G401 (cell line): ENCODE measurements around the gene PTPRD. TPM values are rescaled to one million over a fixed set of nuclear protein-coding genes. Genes with fewer than 3 reads are reported as not detected.
A peak's percentile ranks its signal among the peaks of the same experiment; 100 is the strongest.

Source experiments
- DNase-seq: peaks from one replicate; pipeline ENCODE4 v3.0.0-alpha.2; 2015; ENCODE audit warnings: low spot score
- in situ Hi-C: cut with HindIII; loops from 2 replicates; pipeline ENCODE4 v1.10.0; 2016; ENCODE audit warnings: low sequenced_read_pairs, mixed read lengths
- total RNA-seq: library from RNA; depleted of rRNA; stranded (reverse); fragments of >200 nt; shearing (Covaris generic); gene quantifications from 2 replicates; pipeline ENCODE4 v1.2.3, GENCODE V29; 2014

The PTPRD gene
- total RNA-seq, 1 experiment from 2014 or later, result 13.0 TPM

DNA sequence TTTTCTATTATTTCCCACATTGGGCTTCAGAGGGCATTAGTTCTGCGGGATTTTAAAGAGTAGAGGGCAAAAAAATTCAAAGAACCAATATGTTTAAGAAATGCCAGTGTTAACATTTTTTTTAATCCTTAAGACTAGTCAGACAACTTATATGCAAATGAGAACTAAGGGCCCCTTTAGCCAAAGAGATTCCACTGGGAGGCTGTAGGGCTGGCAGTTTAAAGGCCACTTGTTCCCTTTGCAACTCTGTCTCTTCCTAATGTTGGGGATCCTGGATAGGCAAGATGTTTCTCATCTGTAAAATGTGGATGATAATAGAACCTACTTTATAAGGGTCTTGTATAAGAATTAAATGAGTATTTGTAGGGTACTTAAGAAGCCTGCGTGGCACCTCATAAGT lies 1395.9 kb downstream of the PTPRD start:
- in situ Hi-C loops, result no loop called here
- no peak for DNase-seq

DNA sequence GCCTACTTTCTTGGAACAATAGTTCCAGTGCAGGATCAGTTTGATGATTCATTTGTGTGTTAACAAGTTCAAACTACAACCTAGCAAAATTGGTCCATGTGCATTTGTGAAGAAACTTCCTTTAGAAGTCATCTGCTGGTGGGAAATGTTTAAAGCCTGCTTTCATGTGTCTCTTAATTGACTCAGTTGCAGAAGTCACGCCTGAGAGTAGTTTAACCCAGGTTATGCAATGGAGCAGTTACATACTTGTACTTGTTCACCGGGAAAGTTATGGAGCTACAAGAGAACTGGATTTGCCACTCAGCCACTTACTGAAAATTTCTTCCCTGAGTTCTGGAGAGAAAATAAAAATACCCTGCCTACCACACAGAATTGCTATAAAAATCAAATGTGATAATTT lies 1397.8 kb downstream of the PTPRD start:
- in situ Hi-C loops, result no loop called here
- DNase-seq, result no peak

DNA sequence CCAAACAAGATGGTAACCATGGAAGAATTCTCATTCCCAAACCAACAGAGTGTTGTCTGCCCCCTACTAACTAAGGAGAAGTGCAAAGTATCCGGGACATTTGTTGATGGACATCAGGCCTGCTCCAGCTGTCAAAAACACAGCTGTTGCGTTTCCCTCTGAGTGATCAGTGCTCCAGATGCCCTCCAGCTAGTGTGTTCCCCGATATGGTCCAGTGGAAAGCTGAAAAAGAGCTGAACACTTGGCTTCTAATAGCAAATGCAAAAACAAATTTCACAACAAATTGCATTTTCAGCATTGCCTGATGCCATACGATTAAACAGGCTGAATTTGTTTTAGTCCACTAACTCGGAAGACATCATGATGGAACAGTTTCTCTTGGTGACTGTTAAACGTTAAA lies 1398.7 kb downstream of the PTPRD start:
- in situ Hi-C loops, result no loop called here

DNA sequence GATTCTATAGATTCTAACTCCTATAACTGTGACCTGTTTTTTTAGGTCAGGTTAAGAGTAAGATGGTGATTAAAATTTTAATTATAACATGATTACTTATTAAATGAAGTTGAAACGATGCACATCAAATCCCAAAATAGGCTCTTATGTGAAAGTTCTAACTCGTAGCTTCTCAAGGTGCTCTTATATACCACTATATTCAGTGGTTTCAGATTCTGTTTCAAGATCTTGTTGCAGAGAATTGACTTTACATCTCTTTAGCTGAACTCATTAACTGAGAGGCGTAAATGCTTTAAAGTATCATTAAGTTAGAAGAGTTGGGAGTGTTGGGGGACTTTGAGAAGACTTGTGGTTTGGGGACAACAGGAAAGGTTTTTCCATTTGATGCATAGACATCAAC lies 1399.8 kb downstream of the PTPRD start:
- in situ Hi-C loops, result no loop called here
- no peak for DNase-seq

More for the DNA sequence above, 1398.7 kb downstream of the PTPRD start:
- no peak for DNase-seq

DNA sequence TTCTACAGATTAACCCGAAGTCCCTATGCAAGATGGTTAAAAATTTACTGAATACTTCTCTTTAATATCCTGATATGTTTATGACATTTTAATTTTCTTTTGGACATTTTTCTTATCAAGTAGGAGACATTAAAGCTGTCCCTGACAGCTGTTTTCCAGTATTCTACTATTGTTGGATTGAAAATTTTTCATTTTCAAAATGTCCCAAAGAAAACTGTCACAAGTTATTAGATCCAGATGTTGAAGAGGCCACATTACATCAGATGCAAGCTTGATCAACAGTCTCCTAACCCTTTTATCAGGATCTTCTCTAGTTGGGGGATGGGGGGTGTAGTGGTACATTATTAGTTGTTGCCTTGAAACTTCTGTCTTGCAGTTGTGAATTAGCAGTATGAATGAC lies 1410.5 kb downstream of the PTPRD start:
- in situ Hi-C loops, result no loop called here
- DNase-seq, result no peak

DNA sequence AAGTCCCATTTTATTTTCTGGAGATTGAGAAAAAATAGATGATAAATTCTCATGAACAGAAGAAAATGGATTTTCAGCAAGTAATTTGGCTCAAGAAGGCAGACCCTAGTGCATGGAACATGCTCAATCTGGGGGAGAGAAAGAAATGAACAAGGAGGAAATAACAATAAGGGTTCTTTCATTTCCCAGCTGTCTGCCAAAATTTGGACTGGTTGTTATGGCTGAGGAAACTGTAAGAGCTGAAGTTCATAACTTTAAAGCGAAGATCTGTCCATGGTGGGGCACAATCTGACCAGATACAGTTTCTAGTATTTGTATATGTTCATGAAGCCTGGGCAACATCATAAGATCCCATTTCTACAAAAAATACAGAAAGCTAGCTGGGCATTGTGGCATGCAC lies 1426.7 kb downstream of the PTPRD start:
- in situ Hi-C loops, result no loop called here
- no peak for DNase-seq

DNA sequence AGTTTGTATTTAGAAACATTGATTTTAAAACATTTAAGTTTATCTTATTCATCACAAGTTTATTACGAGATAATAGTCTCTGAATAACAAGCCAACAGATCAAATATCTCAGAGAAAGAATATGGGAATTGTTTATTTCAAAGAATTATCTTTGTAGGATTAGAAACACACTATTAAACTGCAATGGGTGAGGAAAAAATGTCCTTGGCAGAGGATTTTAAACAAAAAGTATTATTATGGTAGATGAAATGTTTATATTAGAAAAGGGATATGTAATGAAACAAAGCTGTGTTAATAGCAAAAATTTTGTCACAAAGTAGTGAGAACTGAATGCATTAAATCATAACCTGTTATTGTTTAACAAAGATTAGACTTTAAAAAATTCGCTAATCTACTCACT lies 1430.4 kb downstream of the PTPRD start:
- in situ Hi-C loops, result no loop called here
- no peak for DNase-seq

DNA sequence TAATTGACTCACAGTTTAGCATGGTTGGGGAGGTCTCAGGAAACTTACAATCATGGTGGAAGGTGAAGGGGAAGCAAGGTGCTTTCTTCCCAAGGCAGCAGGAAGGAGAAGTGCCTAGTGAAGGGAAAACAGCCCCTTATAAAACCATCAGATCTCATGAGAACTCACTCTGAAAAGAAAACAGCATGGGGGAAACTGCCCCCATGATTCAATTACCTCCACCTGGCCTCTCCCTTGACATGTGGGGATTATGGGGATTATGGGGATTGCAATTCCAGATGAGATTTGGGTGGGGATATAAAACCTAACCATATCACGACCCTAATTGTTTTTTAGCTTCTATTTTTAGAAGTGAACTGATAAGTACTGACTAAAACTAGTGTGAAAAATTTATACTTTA lies 1435.7 kb downstream of the PTPRD start:
- DNase-seq, result no peak
- in situ Hi-C loops, result no loop called here

DNA sequence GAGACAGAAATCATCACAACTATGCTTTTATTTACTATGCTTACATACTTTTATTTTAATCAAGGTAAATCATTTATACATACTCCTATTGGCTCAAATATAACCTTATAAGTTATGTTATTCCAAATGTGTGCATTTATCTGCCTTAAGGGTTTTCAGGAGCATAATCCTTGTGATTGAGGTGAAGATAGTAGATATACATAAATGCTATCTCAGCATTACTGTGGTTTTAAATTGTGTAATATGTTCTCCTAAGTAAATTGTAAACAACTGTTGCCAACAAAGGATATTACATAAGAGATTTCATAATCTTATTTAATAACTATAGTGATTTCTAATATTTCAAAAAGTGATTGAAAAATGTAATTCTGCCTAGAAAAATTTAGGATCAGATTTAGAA lies 1438.4 kb downstream of the PTPRD start:
- DNase-seq, result no peak
- in situ Hi-C loops, result no loop called here

DNA sequence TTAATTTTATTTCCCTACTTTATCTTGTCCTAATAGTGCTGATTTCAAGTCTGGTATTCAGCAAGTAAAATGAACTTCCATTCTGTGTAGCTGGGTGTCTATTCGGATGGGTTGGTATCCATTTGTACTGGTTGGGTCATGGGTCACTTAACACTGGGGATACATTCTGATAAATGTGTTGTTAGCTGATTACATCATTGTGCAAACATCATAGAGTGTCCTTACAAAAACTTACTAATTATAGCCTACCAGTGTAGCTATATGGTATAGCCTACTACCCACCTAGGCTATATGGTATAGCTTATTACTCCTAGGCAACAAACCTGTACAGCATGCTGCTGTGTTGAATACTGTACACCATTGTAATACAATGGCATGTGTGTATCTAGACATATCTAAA lies 1439.5 kb downstream of the PTPRD start:
- in situ Hi-C loops, result no loop called here

DNA sequence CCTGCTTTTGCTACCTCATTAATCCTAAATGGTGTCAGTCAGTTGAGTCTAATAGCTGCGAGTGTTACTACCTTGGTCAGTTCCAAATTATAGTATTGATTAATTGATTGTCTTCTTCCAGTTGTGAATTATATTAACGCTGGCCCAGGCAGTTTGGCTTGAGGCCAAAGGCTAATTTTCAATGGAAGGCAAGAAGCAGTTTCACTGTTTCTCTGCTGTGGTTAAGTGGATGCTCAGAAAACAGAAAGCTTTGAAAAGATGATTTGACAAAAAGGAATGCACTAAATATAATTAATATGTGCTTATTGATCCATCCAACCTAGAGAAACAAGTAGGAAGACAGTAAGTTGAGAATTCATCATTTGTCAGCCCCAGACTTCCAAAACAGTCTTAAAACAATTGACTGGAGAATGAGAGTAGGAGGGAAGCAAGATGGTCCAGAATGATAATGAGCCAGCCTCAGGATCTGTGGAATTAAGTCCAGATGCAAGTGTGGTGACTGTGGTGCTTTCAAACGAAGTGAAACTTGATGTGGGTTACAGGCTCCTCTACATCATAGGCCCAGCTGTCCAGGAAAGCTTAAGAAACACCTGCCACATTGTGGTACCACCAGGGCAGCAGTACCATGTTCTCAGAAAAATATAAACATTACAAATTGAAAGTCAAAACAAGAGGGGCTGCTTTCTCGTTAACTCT lies 1442.2 kb downstream of the PTPRD start:
- no peak for DNase-seq
- in situ Hi-C loops, result no loop called here

More for the DNA sequence above, 1439.5 kb downstream of the PTPRD start:
- no peak for DNase-seq

DNA sequence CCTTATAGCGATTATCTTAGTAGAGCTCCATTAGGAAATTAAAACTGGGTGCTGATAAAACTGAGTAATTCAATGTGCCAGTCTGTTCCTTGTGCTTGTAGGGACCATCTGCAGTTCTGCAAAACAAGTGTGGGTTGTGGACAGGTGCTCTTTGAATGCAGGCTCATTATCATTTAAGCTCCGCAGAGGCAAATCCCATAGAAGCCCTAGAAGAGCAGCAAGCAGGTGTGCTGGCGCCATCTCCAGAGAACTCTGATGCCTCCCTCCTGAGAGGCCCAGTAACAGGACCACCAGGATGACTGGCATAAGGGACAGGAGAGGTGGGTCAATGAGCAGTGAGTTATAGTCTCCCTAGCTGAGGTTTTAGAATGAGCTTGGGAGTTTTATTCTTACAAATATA lies 1470.8 kb downstream of the PTPRD start:
- in situ Hi-C loops, result no loop called here
- DNase-seq, result no peak

DNA sequence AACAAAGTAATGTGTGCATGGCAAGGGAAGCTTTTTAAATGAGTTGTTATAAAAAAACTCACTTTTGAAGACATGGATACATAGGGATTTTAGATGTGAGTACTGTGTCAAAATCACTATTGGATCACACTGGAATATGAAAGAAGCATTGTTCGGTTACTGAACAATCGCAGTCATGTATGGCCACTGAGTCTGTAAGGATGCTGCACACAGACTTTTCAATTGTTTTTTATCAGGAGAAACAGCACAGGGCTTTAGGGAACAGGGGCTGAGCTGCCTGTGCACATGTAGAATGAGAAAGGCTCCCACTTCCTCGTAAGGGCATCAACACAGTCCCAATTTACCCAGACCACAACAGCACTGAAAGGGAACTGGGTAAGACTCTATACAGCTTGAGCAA lies 1479.3 kb downstream of the PTPRD start:
- in situ Hi-C loops, result no loop called here

DNA sequence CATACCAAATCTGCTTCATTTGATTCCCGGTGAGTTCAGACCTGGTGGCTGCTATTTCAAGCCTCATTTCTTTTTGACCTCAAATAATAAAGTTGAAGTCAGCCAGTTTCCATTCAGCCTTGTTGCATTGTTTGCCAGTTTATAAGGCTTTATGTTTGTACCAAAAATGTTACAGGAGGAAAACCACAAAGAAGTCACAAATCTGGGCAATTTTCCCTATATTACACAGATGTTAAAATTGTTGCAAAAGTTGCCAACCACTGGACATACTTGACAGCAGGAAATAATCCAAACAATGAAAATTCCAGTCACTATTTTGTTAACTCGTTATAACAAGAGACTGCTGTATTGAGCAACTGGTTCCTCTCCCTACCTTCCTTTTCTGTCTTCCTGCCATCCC lies 1488.2 kb downstream of the PTPRD start:
- no peak for DNase-seq
- in situ Hi-C loops, result no loop called here

More for the DNA sequence above, 1479.3 kb downstream of the PTPRD start:
- no peak for DNase-seq

DNA sequence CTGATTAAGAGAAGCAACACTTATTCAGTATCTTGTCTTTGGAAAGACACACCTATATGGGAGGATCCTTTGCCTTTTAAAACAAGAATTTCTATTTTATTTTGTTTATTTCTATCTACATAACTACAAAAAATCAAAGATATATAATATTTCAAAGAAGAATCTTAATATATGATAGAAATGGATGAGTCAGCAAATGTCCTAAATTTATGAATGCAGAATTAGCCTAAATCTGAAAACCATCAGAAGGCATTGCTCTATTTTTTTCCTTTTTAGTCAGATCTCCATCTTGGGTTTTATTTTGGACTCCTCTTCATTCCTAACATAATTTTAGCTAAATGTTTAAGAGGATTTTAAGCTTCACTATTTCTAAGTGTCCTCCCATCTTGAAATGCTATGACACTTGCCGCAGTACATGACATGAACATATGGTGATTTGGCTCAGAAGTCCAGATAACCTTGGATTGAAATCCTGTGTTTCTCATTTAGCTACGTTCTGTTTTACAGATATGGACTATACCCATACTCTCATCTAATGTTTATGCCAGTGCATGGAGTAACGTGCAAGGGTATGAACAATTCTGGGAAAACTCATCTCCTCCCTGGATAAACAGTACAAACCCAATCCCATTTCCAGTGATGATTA lies 1490.4 kb downstream of the PTPRD start:
- DNase-seq, result peak; percentile 66
- in situ Hi-C loops, result no loop called here

DNA sequence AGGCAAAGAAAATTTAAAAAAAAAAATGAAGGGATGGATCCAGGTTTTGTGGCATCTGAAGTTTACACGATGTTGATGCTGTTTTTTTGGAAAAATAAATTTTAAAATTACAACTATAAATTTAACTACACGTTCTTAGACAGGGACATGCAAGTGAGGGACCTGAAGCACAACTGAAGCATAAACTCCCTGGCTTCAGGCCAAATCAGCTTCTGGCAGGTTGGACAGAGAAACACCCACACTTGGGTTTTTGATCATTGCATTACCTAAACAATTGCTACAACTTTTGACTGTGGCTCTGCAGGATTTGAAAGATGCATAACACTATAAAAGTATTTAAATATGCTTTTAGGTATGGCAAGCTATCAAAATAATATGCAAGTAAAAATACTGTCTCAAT lies 1494.9 kb downstream of the PTPRD start:
- no peak for DNase-seq

DNA sequence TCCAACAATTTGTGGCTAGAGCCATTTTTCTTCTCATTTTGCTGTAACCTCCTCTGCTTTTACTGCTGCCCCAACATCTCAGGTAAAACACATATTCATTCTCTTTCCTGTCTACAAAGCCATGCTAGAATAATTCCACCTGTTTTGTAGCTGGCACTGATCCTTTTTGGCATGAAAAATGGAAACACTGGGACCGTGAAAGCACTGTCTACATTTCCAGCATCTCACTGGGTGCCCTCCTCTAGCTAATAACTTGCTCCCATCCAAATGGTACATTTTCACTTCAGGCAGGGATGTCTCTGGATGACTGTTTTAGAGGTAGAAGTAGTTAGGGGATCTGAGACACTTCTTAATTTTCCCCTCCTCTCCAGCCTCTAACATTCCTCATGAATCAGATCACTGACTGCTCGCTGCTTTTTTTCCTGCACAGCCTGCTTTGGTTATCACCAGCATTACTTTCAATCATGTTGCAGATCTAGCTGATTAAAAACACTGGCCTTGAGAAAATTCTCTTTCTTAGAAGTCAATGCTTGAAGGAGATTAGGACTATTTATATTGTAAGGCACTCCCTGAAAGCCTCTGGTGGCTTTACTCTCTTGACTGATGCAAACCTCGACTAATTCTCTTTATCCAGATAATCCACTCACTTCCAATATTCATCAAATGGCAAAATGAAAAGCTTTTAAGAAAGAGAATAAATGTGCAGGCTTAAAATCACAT lies 1500.6 kb downstream of the PTPRD start:
- in situ Hi-C loops, result no loop called here

More for the DNA sequence above, 1494.9 kb downstream of the PTPRD start:
- in situ Hi-C loops, result no loop called here

DNA sequence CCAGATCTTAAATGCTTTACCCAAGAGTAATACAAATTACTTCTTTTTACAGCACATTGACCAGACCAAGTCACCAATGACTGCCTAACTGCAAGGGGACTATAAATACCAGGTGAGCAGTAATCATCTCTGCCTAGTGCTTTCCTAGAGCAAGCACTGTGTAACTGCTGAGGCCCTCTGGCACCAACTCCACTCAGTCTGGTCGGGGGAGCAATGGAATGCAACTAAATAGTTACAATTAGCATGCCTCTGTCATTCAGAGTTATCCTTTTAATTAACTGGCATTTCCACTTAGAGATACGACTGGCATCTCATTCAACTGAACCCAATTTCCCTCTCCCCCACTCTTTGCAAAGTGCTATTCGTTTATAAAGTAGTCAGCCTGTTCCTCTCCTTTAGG lies 1504.2 kb downstream of the PTPRD start:
- in situ Hi-C loops, result no loop called here
- no peak for DNase-seq

More for the DNA sequence above, 1500.6 kb downstream of the PTPRD start:
- DNase-seq, result peak; percentile 96

DNA sequence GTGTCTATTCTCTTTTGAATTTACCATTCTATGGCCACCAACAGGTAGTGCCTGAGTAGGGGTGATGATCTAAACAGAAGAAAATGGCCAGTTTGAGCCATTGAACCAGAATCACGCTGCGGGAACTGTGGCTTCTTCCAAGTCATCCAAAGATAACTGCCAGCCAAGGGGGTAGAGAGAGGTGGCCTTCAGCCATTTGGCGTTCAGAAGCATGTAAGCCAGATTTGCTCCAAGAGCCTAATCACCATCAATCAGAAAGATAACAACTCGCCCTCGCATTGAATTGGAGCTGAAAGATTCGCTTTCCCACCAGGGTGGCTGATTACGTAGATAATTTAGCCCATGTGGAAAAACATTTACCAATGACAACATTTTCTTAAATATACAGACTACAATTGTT lies 1510.5 kb downstream of the PTPRD start:
- DNase-seq, result peak; percentile 93
- in situ Hi-C loops, result no loop called here

DNA sequence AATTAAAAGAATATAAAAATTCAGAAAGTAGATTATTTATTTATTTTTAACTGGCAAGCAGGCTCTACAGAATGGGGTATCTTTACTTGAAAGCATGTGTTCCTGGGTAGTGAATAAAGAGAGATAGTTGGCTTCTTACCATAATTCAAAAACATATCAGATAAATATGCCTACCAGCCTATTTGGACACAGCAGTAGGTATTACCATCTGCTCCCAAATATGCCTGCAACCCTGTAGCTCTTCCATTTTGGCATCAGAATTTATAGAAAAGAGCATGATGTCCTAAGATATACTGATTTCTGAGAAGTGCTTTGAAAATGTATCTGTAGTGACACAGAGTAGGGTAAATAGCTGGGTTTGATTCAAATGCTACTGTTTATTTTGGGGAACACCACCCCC lies 1512.7 kb downstream of the PTPRD start:
- peak; percentile 95 for DNase-seq
- in situ Hi-C loops, result no loop called here
